ENCODE measurements around the gene WDR18.

DNA sequence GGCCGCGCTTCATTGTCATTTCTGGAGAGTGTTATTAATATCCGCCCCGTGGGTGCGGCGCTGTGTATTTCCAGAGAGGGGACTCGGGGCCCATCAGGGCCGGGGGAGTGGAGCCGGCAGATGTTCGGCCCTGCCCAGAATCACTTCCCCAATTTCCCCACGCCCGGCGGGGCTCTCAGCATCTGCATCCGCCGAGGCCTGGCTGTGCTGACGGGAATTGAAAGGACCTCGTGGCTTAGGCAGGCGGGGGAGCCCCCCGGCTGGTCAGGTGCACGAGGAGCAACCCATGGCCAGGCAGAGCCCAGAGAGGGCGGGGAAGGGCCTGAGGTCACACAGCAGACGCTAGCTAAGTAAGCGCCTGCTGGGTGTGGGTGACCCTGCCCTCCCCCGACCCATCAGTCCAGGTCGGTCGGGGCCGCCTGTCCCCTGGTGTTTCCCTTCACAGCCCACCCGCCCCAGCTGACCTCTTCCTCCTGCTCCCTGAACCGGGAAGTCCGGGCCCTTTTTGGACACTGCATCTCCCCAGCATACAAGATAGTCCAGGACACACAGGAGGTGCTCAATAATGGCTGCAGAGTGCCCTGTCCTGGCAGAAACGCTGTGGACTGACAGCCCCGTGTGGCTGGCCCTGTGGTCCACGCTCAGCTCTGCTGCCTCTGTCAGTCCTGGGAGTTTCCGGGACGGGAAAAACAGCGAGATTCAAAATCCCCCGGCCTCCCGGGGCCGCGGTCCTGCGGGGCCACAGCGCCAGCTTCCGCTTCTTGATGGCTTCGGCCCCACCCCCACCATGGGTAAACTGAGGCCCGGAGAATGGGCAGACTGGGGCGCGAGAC lies 36.2 kb upstream of the WDR18 start:
- TF ChIP-seq, protein P1, sequence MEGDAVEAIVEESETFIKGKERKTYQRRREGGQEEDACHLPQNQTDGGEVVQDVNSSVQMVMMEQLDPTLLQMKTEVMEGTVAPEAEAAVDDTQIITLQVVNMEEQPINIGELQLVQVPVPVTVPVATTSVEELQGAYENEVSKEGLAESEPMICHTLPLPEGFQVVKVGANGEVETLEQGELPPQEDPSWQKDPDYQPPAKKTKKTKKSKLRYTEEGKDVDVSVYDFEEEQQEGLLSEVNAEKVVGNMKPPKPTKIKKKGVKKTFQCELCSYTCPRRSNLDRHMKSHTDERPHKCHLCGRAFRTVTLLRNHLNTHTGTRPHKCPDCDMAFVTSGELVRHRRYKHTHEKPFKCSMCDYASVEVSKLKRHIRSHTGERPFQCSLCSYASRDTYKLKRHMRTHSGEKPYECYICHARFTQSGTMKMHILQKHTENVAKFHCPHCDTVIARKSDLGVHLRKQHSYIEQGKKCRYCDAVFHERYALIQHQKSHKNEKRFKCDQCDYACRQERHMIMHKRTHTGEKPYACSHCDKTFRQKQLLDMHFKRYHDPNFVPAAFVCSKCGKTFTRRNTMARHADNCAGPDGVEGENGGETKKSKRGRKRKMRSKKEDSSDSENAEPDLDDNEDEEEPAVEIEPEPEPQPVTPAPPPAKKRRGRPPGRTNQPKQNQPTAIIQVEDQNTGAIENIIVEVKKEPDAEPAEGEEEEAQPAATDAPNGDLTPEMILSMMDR (IDR thresholded peaks at IDR 0.05; ENCODE audit: low read length), result no peak
- TF ChIP-seq EZH2phosphoT487 (IDR thresholded peaks at IDR 0.05; ENCODE audit: low read length) (no peak), EZH2 (optimal IDR thresholded peaks at IDR 0.05; ENCODE audit: low read depth, low read length) (no peak)

Measured in MM.1S (cell line).